AG10803 (cell line): Measurements from ENCODE around the gene CCDC116.
"Not testable (repeated sequence)": the region's sequence is repeated elsewhere in the genome, so short reads cannot be mapped to it uniquely, and the experiment has no call there.

Experiments
- DNase-seq: peaks from one replicate; pipeline ENCODE4 v3.0.0; 2010; ENCODE audit warnings: low read depth
- H3K4me3 ChIP-seq: 2 replicates; pipeline ENCODE4 v1.5.1; 2011; ENCODE audit warnings: mild to moderate bottlenecking, low read length, control low read depth
- CTCF ChIP-seq: conservative IDR thresholded peaks from 2 replicates; pipeline ENCODE4 v1.5.1; 2011; ENCODE audit warnings: mild to moderate bottlenecking, low read length, control low read depth, inconsistent platforms

Gene CCDC116

GRCh38 chr22:21673534-21674321 lies 41.2 kb downstream of the CCDC116 start:
- no peak overlapping the region for H3K4me3 ChIP-seq
- DNase-seq: no peak
- TF ChIP-seq CTCF: no peak

GRCh38 chr22:21674638-21675245 lies 42.2 kb downstream of the CCDC116 start:
- no peak for DNase-seq
- TF ChIP-seq CTCF: no peak
- H3K4me3 ChIP-seq: no peak overlapping the region

GRCh38 chr22:21677606-21678443 lies 45.3 kb downstream of the CCDC116 start:
- no peak for TF ChIP-seq CTCF
- no peak for DNase-seq
- no peak overlapping the region for H3K4me3 ChIP-seq

GRCh38 chr22:21678842-21679241 lies 46.3 kb downstream of the CCDC116 start:
- not testable (repeated sequence) for H3K4me3 ChIP-seq, DNase-seq

GRCh38 chr22:21679383-21679782 lies 46.8 kb downstream of the CCDC116 start:
- no peak for DNase-seq
- H3K4me3 ChIP-seq: no peak overlapping the region
- no peak for TF ChIP-seq CTCF

- no peak for TF ChIP-seq CTCF
- H3K4me3 ChIP-seq: no peak overlapping the region
- DNase-seq: no peak
Observed at GRCh38 chr22:21680830-21681565, 48.4 kb downstream of the CCDC116 start.
